DMS114 treated with DMSO at 0.1 percent for 48 hours (cell line): Measurements from ENCODE around the gene GDPD4.

ENCODE experiments used
- DNase-seq: peaks from one replicate; lab custom pipeline; 2025; ENCODE audit not compliant: unreplicated experiment; lab: John Stamatoyannopoulos, UW

The GDPD4 gene

DNA sequence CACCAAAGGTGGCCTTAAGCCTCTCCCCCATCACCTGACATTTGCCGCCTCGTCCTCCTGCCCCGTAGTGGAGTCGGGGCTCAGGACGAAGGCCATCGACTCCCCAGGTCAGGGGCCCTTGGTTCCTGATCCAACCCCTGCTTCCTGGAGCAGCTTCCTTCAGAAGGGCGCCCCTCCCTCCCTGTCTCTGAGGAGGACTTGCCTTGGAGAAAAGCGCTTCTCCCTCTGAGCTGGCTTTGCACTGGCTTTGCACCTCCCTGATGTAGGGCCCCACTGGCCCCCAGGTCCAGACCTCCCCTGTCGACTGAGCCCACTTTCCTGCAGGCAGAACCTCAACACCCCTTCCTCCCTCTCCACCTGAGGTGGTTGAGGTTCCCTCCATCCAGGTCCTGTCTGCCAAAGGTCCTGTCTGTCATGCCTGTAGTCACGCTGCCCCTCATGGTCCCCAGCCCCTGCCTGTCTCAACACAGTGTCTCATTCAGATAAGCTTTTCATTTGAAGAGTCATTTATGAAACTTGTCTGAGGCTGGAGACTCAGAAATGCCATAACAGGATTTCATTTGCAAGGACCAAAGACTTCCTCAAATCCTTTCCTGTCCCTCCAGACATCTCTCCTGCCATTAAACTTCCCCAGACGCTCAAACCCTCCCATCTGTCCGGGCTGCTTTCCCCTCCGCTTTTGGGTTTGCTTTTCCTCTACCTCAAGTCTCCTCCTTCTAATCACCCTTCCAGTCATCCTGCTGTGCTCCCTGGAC lies 95.0 kb downstream of the GDPD4 start:
- DNase-seq: no peak

DNA sequence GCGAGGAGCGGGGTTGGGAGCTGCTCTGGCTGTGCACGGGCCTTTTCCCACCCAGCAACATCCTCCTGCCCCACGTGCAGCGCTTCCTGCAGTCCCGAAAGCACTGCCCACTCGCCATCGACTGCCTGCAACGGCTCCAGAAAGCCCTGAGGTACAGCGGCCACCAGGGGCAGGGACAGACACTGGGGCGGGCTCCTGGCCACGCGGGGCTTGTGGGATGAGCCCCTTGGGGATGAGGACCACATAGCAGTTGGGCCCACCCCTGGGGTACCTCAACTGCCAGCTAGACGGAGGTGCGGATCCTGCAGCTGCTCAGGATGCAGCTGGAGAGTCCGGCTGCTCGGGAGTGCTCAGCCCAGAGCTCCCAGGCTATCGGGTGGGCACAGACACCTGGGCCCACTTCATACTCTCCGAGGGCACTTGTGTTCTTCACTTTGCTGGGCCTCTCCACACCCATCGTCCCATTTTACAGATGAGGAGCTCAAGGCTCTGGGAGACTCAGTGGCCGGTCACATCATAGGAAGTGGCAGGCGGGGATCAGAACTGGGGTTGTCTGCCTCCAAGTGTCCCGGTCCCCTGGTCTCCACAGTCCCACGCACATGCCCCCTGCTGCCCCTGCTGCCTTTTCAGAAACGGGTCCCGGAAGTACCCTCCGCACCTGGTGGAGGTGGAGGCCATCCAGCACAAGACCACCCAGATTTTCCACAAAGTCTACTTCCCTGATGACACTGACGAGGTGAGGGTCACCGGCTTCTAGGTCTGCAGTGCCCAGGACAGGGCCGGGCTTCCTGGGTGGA lies 95.8 kb downstream of the GDPD4 start:
- no peak for DNase-seq

DNA sequence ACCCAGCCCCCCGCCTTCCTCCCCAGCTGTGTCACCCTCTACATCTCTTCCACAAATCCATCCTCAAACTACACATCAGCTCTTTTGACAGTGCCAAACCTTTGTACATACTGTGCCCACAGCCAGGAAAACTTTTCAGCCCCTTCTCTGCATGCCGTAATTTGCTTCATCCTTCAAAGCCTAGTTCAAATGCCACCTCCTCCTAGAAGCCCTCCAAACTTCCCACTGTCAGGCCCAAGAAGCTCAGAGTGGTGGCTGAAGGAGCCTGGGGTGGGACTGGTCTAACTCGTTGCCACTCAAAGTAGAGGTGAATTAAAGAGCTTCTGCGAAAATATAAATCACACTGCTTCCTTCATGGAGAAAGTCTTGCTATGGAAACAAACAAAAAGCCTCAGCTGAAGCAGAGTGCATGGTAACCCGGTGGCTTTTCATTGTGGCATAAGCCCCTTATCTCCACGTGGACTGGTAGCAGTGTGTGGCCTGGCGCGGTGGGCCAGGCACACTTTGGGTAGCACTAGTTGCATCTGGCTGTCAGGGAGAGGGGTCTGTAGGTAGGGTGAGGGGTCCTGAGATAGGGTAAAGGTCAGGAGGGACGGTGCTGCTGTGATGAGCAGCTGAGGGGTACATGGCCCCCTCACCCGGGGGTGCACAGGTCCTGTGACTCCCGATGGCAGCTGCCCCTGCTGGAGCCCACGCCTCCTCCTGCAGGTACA lies 96.6 kb downstream of the GDPD4 start:
- DNase-seq: no peak

DNA sequence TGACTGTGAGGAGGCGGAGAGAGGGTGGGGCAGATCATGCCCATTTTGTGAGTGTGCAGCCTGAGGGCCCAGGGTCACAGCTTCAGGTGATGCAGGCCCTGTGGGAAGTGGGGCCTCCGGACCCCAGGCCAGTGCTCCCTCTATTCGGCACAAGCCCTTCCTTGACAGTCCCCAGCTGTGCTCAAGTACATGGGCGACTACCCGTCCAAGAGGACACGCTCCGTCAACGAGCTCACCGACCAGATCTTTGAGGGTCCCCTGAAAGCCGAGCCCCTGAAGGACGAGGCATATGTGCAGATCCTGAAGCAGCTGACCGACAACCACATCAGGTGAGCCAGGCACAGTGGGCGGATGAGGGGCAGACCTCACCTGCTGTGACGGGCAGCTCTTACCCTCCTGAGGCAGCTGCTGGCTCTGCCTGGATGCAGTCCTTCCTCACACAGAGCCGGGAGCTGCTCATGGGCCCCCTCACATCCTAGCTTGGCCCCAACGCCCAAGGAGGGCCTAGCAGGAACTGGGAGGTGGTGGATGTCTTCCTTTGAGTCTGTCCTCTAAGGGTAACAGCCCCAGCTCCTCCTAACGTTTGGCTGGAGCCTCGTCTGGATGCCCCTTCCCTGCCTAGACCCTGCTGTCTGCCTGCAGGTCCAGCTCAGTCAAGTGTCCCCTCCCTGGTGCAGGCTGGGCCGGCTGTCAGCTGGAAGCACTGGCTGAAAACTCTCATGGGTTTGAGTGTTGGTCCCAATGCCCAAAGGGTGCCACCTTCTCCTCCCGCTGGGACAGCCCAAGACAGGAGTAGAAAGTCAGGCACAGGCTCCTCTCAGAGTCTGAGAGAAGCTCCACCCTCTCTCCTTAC lies 97.4 kb downstream of the GDPD4 start:
- no peak for DNase-seq

DNA sequence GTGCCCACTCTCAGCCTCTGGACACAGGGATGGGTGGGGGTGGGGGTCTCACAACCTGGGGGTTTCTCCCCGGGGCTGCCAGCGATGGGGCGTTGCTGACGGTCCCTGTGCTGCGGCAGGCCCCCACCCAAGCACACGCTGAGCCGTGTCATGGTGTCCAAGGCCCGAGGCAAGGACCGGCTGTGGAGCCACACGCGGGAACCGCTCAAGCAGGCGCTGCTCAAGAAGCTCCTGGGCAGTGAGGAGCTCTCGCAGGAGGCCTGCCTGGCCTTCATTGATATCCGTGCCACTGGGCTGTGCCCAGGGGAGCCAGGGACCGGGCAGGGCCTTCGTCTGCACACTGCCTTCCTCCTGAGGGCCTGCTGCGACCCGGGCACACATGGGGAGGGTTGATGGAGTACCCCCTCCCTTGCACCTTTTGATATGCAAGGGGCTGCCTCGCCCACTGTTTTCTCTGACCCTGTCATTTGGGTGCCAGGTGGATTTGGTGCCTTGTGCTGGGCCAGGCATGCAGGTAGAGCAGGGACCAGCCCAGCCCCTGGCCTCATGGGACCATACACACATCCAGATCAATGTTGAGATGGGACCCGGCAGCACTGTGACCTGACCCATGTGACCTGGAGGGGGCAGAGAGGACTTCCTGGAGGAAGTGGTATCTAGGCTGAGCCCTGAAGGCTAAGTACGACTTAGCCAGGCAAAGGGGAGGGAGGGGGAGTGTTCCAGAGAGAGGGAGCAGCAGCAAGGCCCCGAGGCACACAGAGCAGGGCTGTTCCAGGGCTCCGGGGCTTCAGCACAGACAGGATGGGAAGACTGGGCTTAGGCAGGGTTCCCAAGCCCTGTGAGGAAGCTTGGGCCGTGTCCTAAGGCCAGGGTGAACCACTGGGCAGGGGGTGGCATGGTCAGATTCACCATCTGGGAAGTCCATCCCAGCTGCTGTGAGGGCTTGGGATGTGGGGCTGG lies 98.3 kb downstream of the GDPD4 start:
- no peak for DNase-seq

DNA sequence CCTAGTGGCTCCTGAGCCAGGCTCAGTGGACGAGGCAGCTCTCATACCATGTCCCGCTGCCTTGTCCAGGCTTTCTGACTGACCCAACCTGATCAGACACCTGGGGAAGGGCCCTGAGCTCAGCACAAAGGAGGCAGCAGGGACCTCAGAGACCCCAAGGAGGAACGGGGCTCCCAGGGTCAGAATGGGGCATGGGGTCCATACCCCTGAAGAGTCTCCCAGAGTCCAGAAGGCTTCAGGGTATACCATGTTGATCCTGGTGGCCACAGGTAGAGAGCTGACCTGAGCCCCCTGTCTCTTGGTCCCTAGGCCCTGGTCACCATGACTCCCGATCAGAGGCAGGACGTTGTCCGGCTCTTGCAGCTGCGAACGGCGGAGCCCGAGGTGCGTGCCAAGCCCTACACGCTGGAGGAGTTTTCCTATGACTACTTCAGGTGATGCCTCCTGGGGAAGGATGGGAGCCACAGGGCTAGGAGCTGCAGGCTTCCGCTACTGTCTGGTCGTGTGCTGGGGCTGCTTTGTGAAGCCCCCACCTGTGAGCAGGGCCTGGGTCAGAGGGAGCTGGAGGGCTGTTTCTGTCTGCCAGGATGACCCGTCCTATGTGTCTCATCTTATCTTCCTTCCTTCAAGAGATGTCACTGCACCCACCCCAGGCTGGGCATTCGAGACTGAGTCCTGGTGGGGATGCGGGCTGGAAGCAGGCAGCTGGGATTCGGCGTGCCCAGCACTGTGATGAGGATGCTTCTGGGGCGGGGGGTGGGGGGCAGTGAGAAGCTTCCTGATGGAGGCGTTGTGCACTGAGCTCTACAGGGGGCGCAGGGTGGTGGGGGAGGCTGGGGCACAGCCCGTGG lies 99.3 kb downstream of the GDPD4 start:
- DNase-seq: no peak

DNA sequence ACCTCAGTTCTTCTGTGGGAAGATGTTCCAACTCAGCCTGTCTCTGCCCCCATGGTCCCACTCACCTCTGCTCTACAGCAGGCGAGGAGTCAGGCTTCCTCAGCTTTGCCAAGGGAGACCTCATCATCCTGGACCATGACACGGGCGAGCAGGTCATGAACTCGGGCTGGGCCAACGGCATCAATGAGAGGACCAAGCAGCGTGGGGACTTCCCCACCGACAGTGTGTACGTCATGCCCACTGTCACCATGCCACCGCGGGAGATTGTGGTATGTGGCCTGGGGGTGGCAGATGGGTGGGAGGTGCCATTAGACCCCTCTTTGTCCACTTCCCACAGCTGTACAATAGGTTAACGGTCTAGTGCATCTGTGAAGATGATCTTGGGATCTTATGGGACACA lies 100.1 kb downstream of the GDPD4 start:
- no peak for DNase-seq

DNA sequence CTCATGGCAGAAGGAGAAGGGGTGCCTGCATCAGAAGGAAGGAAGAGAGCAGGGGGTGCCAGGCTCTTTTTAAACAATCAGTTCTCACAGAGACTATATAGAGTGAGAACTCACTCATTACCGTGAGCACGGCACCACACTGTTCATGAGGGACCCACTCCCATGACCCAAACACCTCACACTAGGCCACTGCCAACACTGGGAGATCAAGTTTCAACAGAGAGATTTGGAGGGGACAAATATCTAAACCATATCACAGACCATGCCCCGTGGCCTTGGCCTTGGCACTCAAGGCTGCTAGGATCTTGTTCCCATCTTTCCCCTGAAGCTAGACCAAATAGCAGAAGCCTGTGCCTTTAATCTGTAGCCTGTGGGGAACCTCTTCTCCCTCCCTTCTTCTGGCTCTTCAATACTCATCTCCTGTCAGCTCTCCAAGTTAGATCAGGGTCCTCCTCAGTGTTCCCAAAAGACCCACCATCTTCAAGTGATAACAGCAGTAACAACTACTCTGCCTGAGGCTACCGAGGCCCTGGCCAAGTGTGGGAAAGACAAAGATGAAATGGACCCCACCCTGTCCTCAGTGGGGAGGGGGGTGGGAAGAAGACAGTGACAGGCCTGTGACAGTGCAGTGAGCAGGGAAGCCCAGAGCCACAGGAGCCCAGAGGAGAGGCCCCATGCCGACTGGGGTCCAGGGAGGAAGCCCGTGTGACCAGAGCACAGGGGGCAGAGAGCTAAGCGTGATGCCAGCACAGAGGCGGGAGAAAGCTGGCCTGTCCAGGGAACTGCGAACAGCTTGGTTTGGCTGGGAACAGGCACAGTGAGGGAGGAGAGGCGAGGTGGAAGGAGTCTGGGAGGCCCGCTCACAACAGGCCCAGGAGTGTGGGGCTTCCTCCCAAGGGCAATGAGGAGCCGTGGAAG lies 100.9 kb downstream of the GDPD4 start:
- DNase-seq: no peak

DNA sequence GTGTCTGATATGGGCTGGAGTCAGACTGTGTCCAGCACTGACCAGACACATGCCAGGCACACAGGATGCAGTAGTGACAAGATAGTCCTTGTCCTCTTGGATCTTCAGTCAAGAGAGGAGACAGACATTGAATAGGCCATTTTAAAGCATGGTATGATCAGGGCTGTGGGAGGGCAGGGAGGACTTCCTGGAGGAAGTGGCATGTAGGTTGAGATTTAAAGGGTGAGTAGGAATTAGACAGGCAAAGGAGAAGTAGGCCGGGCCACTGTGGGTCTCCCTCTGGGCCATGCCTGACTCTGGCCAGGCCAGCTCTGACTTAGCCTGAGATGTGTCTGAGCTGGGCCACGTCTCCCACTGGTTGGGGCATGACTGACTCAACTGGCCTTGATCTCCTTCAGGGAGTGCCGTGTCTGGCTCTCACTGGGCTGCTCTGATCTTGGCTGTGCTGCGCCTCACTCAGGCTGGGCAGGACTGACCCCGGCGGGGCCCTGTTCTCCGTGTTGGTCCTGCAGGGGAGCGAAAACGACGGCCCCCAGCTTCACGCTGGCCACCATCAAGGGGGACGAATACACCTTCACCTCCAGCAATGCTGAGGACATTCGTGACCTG lies 102.2 kb downstream of the GDPD4 start:
- DNase-seq: no peak

DNA sequence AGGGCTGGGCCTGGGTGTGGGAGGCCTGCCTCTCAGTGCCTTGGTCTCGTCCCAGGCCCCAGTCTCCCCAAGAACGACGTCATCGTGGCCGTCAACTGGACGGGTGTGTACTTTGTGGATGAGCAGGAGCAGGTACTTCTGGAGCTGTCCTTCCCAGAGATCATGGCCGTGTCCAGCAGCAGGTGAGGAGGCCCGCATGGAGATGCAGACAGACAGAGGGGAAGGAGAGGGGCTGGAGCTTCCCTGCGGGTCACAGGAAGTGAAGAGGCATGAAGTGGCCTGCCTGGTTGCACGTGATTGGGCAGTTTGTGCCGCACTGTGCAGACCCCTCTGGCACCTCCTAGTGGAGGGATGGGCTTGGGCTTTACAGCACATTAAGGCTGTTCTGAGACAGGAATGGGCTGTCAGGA lies 103.0 kb downstream of the GDPD4 start:
- no peak for DNase-seq

DNA sequence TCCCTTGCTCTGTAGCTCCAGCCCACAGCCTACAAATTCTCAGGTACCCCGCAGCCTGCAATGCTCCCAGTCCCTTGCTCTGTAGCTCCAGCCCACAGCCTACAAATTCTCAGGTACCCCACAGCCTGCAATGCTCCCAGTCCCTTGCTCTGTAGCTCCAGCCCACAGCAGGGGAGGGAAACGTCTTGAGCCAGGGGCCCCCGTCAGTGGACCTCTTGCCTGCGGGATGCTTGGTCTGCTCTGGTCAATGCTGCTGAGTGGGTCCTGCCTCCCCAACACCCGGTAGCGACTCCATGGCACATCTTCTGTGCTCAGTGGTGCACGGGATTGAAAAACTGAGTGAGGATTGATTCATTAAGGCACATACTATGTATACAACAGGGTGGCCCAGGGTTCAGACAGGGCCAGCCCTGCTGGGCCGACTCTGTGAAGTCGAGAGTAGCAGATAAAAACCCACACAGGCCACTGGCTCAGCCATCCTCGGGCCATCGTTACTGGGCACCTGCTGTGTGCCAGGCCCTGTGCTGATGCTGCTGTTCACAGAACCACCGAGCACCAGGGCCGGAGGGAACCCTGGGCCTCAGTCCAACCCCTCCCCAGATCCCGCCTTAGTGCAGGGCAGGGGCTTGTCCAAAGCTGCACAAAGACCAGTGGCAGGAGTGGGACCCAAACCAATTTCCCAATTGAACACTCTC lies 103.7 kb downstream of the GDPD4 start:
- no peak for DNase-seq

DNA sequence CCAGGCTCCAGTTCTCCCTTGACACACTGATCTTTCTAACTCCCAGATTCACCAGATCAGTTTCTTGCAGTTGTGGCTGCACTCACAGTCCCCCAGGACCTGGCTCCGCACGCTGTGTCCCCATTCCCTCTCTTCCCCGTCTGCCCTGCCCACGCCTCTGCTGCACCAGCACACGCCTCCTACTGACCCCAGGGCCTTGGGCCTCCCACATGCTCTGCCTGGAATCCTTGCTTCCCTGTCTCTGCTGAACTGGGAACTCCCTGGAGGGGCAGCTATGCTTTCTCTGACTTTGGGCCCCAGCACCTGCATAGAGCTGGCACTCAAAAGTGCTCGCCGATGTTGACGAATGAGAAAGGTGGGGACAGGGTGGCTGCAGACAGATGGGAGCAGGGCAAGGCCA lies 104.5 kb downstream of the GDPD4 start:
- DNase-seq: no peak

DNA sequence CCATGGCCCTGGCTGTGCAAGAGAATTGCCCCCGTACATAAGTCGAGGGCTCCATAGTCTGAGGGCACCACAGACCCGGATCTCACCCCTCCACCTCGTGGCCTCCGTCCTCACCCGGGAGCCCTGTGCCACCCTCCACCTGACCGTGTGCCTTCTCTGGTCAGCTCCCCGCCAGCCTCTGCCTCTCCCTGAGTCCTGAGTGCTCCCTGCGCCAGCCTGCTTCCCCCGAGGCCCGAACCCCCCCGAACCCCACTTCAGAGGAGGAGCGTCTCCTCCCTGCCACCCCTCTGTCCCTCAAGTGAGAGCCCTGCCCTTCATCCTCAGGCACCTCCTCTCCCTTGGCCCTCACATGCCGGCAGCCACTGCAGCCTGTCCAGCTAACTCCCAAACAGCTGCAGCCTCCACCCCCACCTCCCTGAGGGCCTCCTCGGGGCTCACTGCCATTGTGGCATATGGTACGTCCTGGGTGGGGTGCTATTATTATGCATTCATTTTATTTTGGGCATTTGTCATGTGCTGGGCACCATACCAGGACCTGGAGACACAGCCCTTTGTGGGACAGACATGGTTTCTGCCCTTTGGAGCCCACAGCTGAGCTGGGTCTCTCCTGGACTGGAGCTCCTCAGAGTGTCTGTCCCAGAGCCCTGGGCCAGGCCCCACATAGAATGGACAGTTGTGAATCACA lies 106.3 kb downstream of the GDPD4 start:
- no peak for DNase-seq

DNA sequence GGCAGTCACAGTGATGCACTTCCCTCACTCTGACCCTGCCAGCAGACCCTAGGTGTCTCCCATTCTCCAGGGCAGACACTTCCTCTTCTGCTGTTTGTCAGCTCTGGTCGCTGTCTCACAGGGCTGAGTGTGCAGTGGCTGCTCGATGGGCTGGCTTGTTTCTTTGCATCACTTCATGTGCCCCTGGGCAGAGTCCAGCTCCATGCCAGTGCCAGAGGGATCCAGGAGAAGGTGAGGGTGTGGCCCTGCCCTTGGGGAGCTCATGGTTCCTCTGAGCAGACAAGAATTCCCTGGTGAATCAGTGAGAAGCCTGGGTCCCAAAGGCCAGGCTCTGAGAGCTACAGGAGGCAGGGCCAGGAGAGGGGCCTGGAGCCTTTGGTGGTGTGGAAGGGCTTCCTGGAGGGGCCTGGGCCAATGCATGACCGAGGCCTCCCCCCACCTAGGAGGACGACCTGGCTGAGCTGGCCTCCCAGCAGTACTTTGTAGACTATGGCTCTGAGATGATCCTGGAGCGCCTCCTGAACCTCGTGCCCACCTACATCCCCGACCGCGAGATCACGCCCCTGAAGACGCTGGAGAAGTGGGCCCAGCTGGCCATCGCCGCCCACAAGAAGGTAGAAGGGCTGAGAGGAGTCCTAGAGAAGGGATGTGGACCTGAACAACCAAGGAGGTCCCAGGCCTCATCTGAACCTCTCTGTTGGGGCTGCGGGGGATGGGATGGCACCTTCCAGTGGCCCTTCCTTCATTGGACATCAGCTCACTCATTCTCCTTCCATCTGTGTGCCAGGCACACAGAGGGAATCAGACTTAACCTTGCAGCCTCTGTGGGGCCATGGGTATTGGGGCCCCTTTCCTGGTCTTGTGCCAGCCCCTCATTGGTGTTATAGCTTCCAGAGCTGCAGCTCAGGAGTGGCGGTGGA lies 107.3 kb downstream of the GDPD4 start:
- DNase-seq: no peak

DNA sequence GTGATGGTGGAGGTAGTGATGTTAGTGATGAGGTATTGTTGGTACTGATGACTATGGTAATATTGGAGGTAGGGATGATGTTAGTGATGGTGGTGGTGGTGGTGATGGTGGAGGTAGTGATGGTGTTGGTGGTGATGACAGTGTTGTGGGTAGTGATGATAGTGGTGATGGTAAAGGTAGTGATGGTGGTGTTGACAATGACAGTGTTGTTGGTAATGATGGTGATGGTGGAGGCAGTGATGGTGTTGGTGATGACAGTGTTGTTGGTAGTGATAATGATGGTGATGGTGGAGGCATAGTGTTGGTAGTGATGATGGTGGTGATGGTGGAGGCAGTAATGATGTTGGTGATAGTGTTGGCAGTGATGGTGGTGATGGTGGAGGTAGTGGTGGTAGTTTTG lies 108.3 kb downstream of the GDPD4 start:
- DNase-seq: no peak
